ENCODE measurements around the gene SMARCB1. TPM values are rescaled to one million over a fixed set of nuclear protein-coding genes. Genes with fewer than 3 reads are reported as not detected.

Gene SMARCB1
- total RNA-seq, 4 donors from 2014 or later = 54.2 to 73.9 (median 61.3) TPM

- Histone ChIP-seq H3K9me3 (no peaks in the 10 kb centered on the region), H3K4me3 (no peak overlapping the region), H3K4me1 (peaks cover 59% of the 10 kb centered on the region), H3K36me3 (peaks cover 43% of the 10 kb centered on the region), H3K27me3 (no peaks in the 10 kb centered on the region), H3K27ac (no peak overlapping the region)
- 61% methylated on average over 11 of the region's 11 CpGs for WGBS
- peak in 1 of 3 donors; percentile 51 for TF ChIP-seq POLR2AphosphoS5 (IDR thresholded peaks at IDR 0.05)
- TF ChIP-seq, protein P1, sequence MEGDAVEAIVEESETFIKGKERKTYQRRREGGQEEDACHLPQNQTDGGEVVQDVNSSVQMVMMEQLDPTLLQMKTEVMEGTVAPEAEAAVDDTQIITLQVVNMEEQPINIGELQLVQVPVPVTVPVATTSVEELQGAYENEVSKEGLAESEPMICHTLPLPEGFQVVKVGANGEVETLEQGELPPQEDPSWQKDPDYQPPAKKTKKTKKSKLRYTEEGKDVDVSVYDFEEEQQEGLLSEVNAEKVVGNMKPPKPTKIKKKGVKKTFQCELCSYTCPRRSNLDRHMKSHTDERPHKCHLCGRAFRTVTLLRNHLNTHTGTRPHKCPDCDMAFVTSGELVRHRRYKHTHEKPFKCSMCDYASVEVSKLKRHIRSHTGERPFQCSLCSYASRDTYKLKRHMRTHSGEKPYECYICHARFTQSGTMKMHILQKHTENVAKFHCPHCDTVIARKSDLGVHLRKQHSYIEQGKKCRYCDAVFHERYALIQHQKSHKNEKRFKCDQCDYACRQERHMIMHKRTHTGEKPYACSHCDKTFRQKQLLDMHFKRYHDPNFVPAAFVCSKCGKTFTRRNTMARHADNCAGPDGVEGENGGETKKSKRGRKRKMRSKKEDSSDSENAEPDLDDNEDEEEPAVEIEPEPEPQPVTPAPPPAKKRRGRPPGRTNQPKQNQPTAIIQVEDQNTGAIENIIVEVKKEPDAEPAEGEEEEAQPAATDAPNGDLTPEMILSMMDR (IDR thresholded peaks at IDR 0.05) = no peak
- DNase-seq (ENCODE audit: low spot score in 2 of 2) = peak in 1 of 2 donors; percentile 75
These were observed 4.3 kb downstream of the SMARCB1 start for GRCh38 chr22:23790819-23791737.

GRCh38 chr22:23791738-23792645 is 5.2 kb downstream of the SMARCB1 start:
- H3K27me3 ChIP-seq = no peaks in the 10 kb centered on the region
- H3K4me3 ChIP-seq = no peak overlapping the region
- H3K27ac ChIP-seq = peak overlapping the region; percentile 4
- 76% methylated on average over 18 of the region's 25 CpGs for WGBS
- H3K4me1 ChIP-seq = peaks cover 52% of the 10 kb centered on the region
- no peak for TF ChIP-seq EP300 (IDR thresholded peaks at IDR 0.05)
- no peak for TF ChIP-seq POLR2AphosphoS5 (IDR thresholded peaks at IDR 0.05)
- TF ChIP-seq, protein P1 (IDR thresholded peaks at IDR 0.05) = no peak
- DNase-seq (ENCODE audit: low spot score in 2 of 2) = no peak
- H3K36me3 ChIP-seq = peaks cover 50% of the 10 kb centered on the region
- H3K9me3 ChIP-seq = no peaks in the 10 kb centered on the region

GRCh38 chr22:23793326-23793725 is 6.6 kb downstream of the SMARCB1 start:
- Histone ChIP-seq H3K27me3 (no peaks in the 10 kb centered on the region), H3K9me3 (no peaks in the 10 kb centered on the region), H3K27ac (no peak overlapping the region), H3K4me1 (peaks cover 43% of the 10 kb centered on the region), H3K36me3 (peaks cover 58% of the 10 kb centered on the region), H3K4me3 (no peak overlapping the region)
- no peak for DNase-seq (ENCODE audit: low spot score in 2 of 2)
- TF ChIP-seq POLR2AphosphoS5 (IDR thresholded peaks at IDR 0.05) (no peak), EP300 (IDR thresholded peaks at IDR 0.05) (no peak), POLR2A (IDR thresholded peaks at IDR 0.05) (no peak)
- TF ChIP-seq, protein P1 (IDR thresholded peaks at IDR 0.05) = no peak
- WGBS = 94% methylated on average over 8 of the region's 8 CpGs

- no peak overlapping the region for H3K27ac ChIP-seq
- H3K4me1 ChIP-seq = peaks cover 13% of the 10 kb centered on the region
- no peaks in the 10 kb centered on the region for H3K27me3 ChIP-seq
- no peaks in the 10 kb centered on the region for H3K9me3 ChIP-seq
- 53% methylated on average over 5 of the region's 5 CpGs for WGBS
- DNase-seq (ENCODE audit: low spot score in 2 of 2) = no peak
- no peak overlapping the region for H3K4me3 ChIP-seq
- TF ChIP-seq EP300 (IDR thresholded peaks at IDR 0.05) (no peak), POLR2A (IDR thresholded peaks at IDR 0.05) (no peak), POLR2AphosphoS5 (IDR thresholded peaks at IDR 0.05) (no peak)
- TF ChIP-seq, protein P1 (IDR thresholded peaks at IDR 0.05) = no peak
- peaks cover 86% of the 10 kb centered on the region for H3K36me3 ChIP-seq
These were observed 9.7 kb downstream of the SMARCB1 start for GRCh38 chr22:23796461-23796860.
